Mucosa of descending colon (tissue), 3 donors: ENCODE data around the gene FIGN. TPM values are rescaled to one million over a fixed set of nuclear protein-coding genes. Genes with fewer than 3 reads are reported as not detected.

ENCODE experiments used
- ATAC-seq: fragments of 200-7000 bp; cut with Tn5 transposase; one replicate; pipeline ENCODE4 v1.9.1; 2020; ENCODE audit warnings: mild to moderate bottlenecking, moderate library complexity
- DNase-seq, 3 donors: peaks; one replicate each; pipeline ENCODE4 v3.0.0-alpha.2; 2020
- H3K36me3 ChIP-seq: fragments of 200-600 bp; one replicate; pipeline ENCODE4 v1.8.0; 2021; ENCODE audit warnings: low read depth, mild to moderate bottlenecking
- H3K4me1 ChIP-seq: fragments of 200-600 bp; one replicate; pipeline ENCODE4 v1.8.0; 2021; ENCODE audit warnings: low read depth, mild to moderate bottlenecking
- H3K4me3 ChIP-seq: fragments of 200-600 bp; one replicate; pipeline ENCODE4 v1.8.0; 2021; ENCODE audit warnings: mild to moderate bottlenecking
- H3K9me3 ChIP-seq: fragments of 200-600 bp; one replicate; pipeline ENCODE4 v1.8.0; 2021; ENCODE audit warnings: mild to moderate bottlenecking
- CTCF ChIP-seq: fragments of 200-600 bp; IDR thresholded peaks from one replicate; pipeline ENCODE4 v1.8.0; 2022; ENCODE audit warnings: antibody characterized with exemption, mild to moderate bottlenecking
- intact Hi-C, 2 donors: fragments of 100-400 bp; cut with DNase I in 1 of 2; cut with micrococcal nuclease in 1 of 2; formaldehyde crosslinking; loops; one replicate each; pipeline versions ENCODE4 v1.11.0 to v1.11.1; 2022; cut with DNase I, micrococcal nuclease
- total RNA-seq, 3 donors: library from RNA; stranded (reverse); fragmentation: NEBNext Ultra II Directional in 2 of 3; extraction: Animal tissue kit (Norgen Biotek cat#: 25700) in 2 of 3; gene quantifications; one replicate each; pipeline versions ENCODE4 v1.2.1 to v1.2.4, GENCODE V29; 2021 to 2023
- donor health status: DM: no; HTN: no; CAD: no; lungs with moderate emphysema.
- donor health status: DM: no; HTN: no; CAD: no.
- donor health status: DM: no; HTN: yes; CAD: no.

Gene FIGN
- total RNA-seq, 3 donors from 2014 or later: 0.84 to 4.1 (median 1.4) TPM

GRCh38 chr2:163604941-163605555 lies 130.8 kb downstream of the FIGN start:
- no peaks in the 10 kb centered on the region for H3K4me1 ChIP-seq
- TF ChIP-seq CTCF: no peak
- ATAC-seq: no peak

DNA sequence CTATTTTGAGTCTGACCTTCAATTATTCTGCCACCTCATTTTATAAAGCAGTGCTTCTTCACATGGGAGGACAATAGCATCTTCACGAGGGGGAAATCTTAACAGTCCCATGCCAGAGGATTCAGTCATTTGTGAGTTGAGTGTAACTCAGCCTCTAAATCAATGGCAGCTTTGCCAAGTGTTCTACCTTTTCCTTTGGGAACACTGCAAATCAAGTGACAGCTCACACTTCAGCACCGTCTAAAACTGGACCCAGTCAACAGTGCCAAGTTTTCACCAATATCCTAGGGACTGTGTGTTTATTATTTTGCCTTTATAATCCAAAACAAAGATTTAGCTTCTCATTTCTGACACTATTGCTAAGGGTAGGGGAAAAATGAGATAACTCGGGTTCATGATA lies 133.6 kb downstream of the FIGN start:
- intact Hi-C loops: no loop called here
- no peak for TF ChIP-seq CTCF
- no peak for ATAC-seq
- H3K4me3 ChIP-seq: no peak overlapping the region
- H3K4me1 ChIP-seq: no peaks in the 10 kb centered on the region
- no peak for DNase-seq
- no peaks in the 10 kb centered on the region for H3K9me3 ChIP-seq
- no peaks in the 10 kb centered on the region for H3K36me3 ChIP-seq

More at GRCh38 chr2:163604941-163605555, 130.8 kb downstream of the FIGN start:
- H3K4me3 ChIP-seq: no peak overlapping the region
- H3K9me3 ChIP-seq: no peaks in the 10 kb centered on the region
- DNase-seq: no peak
- no peaks in the 10 kb centered on the region for H3K36me3 ChIP-seq
- intact Hi-C loops: no loop called here

DNA sequence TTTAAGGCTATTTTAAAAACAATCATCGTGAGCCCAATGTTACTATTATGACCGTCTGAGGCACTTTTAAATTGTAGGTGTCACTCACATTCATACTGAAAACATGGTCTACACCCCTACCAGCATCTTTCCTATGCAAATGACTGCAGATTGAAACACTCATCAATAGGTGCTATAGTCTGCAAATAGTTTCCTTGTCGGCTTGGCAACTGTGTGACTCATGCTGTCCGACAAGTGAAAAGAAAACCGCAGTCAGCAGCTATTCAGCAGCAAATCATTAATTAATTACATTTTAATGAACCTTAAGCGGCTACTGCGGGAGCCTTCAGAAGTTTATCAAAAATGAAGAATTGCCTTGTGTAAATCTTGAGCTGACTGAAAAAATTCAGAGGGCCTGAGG lies 134.4 kb downstream of the FIGN start:
- no peaks in the 10 kb centered on the region for H3K36me3 ChIP-seq
- no peaks in the 10 kb centered on the region for H3K9me3 ChIP-seq
- H3K4me3 ChIP-seq: no peak overlapping the region
- no peak for TF ChIP-seq CTCF
- intact Hi-C loops: no loop called here
- H3K4me1 ChIP-seq: no peaks in the 10 kb centered on the region
- DNase-seq: no peak
- ATAC-seq: no peak

DNA sequence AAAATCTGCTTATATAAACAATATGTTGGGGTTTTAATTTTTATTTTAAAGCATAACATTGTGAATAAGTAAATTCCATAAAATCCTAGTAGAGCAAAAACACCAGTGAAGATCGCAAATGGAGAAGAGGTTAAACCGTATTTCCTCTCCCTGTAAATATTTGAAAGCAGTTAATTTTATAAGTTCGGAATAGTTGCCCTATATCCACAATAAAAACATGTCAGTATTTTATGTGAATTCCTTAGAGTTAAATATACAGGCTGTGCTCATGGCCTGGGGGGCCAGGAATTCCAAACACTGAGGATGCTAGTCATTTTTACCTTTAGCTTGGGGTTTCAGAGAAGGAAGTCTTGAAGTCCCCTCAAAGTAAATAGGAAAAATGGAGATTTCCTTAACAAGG lies 135.0 kb downstream of the FIGN start:
- H3K4me3 ChIP-seq: no peak overlapping the region
- ATAC-seq (no peak), DNase-seq (no peak)
- no peaks in the 10 kb centered on the region for H3K9me3 ChIP-seq
- H3K4me1 ChIP-seq: no peaks in the 10 kb centered on the region
- TF ChIP-seq CTCF: no peak
- H3K36me3 ChIP-seq: no peaks in the 10 kb centered on the region
- intact Hi-C loops: no loop called here

- Histone ChIP-seq H3K4me3 (no peak overlapping the region), H3K4me1 (no peaks in the 10 kb centered on the region), H3K9me3 (no peaks in the 10 kb centered on the region), H3K36me3 (no peaks in the 10 kb centered on the region)
- no peak for DNase-seq
- ATAC-seq: no peak
- TF ChIP-seq CTCF: no peak
- intact Hi-C loops: no loop called here
Measured at GRCh38 chr2:163595028-163595427, 140.8 kb downstream of the FIGN start.

DNA sequence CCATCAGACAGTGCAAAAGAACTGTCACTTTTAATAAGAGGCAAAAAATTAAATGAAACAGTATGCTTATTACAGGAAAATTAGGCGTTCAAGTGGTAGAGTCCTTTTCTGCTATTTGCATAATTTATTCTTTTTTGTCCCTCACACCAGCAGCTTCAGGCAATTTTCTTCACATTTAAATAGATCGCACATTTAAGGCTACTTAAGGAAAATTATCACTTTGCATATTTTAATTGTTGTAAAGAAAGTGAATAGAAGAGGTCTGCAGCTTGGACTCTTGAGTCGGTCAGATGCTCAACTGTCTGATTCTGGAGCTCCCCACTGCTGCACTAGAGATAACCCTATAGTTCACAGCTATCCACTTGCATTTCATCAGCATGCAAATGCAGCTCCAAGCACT lies 141.3 kb downstream of the FIGN start:
- Histone ChIP-seq H3K36me3 (no peaks in the 10 kb centered on the region), H3K9me3 (no peaks in the 10 kb centered on the region), H3K4me3 (no peak overlapping the region), H3K4me1 (no peaks in the 10 kb centered on the region)
- no peak for ATAC-seq
- TF ChIP-seq CTCF: no peak
- intact Hi-C loops: no loop called here
- no peak for DNase-seq
